Fibroblast of villous mesenchyme (primary cell): ENCODE results near the gene SERINC5. TPM values are rescaled to one million over a fixed set of nuclear protein-coding genes. Genes with fewer than 3 reads are reported as not detected.
"Not testable (repeated sequence)": the region's sequence is repeated elsewhere in the genome, so short reads cannot be mapped to it uniquely, and the experiment has no call there.

ENCODE experiments used
- DNase-seq: peaks from one replicate; pipeline ENCODE4 v3.0.0-alpha.2; 2010; ENCODE audit warnings: low read depth
- H3K4me3 ChIP-seq: 2 replicates; pipeline ENCODE4 v1.5.1; 2011; ENCODE audit warnings: low read depth, mild to moderate bottlenecking, low read length
- CTCF ChIP-seq: IDR thresholded peaks from 2 replicates; pipeline ENCODE4 v1.5.1; 2012; ENCODE audit warnings: low read depth, mild to moderate bottlenecking, low read length; ENCODE audit not compliant: insufficient read depth
- total RNA-seq: library from RNA; depleted of rRNA; stranded (reverse); fragments of >200 nt; gene quantifications from 2 replicates; pipeline ENCODE4 v1.2.3, GENCODE V29; 2012

The SERINC5 gene
- total RNA-seq, 1 donor: 13.8 TPM

- no peak for DNase-seq
- TF ChIP-seq CTCF: no peak
- H3K4me3 ChIP-seq: no peak overlapping the region
Measured at GRCh38 chr5:80211327-80211726, 44.5 kb downstream of the SERINC5 start.

- TF ChIP-seq CTCF: no peak
- no peak overlapping the region for H3K4me3 ChIP-seq
- DNase-seq: no peak
Measured at GRCh38 chr5:80210014-80210413, 45.8 kb downstream of the SERINC5 start.

- no peak for DNase-seq
- TF ChIP-seq CTCF: no peak
- H3K4me3 ChIP-seq: no peak overlapping the region
Measured at GRCh38 chr5:80208381-80208780, 47.5 kb downstream of the SERINC5 start.

- no peak overlapping the region for H3K4me3 ChIP-seq
- TF ChIP-seq CTCF: no peak
- DNase-seq: no peak
Measured at GRCh38 chr5:80207832-80208231, 48.0 kb downstream of the SERINC5 start.

- no peak overlapping the region for H3K4me3 ChIP-seq
- no peak for TF ChIP-seq CTCF
- peak; percentile 70 for DNase-seq
Measured at GRCh38 chr5:80206282-80206681, 49.6 kb downstream of the SERINC5 start.

GRCh38 chr5:80205846-80206245 lies 50.0 kb downstream of the SERINC5 start:
- DNase-seq: no peak
- H3K4me3 ChIP-seq: no peak overlapping the region
- TF ChIP-seq CTCF: no peak

DNA sequence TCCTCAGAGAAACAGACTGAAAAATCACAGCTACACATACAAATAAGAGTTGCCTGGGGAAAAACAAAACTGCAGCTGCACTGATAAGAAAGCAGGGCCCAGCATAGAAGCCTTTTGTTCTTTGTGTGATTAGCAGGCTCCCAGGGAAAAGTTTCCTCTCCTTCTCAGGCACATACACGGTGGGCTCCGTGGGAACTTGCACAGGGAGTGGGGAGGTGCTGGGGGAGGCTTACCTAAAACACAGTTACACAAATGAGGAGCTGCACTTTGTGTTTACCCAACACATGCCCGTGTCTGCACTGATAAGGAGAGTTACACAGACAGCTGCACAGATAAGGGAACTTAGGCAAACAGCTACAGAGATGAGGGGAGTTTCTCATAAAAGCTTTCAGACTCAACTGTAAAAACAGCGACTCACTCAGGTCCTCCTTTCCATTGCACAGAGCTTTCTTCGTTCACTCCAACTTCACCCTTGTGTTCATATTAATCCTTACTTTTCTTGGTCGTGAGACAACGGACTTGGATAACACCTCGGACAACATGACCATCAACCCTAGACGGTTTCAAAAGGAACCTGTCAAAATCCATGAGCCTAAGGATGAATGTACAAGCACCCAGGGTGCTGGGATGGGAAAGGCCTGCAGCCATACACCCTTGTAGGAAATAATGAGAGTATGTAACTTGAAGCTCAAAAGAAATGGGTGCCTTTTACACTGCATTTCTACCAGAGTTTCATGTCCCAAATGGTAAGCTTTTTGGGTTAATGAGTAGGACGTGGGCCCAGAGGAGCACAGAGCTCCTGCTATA lies 50.8 kb downstream of the SERINC5 start:
- TF ChIP-seq CTCF: peak; percentile 18
- no peak overlapping the region for H3K4me3 ChIP-seq
- DNase-seq: peak; percentile 88

DNA sequence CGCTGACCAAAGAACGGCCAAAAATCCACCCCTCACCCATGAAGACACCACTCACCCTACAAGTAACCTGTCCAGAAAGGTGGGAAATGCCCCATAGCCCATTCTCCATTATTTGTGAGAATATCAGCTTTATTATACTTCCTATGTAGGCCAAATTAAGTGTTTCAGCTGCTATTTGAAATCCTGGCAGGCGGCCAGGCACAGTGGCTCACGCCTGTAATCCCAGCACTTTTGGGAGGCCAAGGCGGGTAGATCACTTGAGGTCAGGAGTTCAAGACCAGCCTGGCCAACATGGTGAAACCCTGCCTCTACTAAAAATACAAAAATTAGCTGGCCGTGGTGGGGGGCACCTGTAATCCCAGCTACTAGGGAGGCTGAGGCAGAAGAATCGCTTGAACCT lies 54.1 kb downstream of the SERINC5 start:
- not testable (repeated sequence) for DNase-seq

More for the DNA sequence above, 54.1 kb downstream of the SERINC5 start:
- not testable (repeated sequence) for H3K4me3 ChIP-seq
